GM12801 (cell line): ENCODE measurements around the gene SLC38A10.

Experiments
- TF ChIP-seq, protein P1 (sequence below): IDR thresholded peaks from one replicate; pipeline ENCODE4 v1.5.1; 2011; ENCODE audit warnings: control low read depth; ENCODE audit not compliant: insufficient read length; ENCODE audit errors: extremely low read depth

Gene SLC38A10

DNA sequence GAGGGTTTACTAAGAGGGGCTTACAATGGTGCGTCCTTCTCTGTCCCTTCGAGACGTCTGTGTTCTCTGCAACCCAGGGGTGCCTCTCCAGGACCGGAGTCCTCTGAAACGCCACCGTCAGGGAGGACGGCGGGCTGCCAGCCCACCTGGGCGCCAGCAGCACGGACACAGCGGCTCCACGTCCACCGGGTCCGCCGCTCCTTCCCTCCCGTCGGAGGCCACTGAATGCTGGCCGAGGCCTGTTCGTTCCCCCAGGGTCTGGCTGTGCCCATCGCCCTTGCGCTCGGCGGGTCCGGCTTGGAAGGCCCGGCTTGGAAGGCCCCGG, 56.7 kb downstream of the SLC38A10 start:
- TF ChIP-seq, protein P1, sequence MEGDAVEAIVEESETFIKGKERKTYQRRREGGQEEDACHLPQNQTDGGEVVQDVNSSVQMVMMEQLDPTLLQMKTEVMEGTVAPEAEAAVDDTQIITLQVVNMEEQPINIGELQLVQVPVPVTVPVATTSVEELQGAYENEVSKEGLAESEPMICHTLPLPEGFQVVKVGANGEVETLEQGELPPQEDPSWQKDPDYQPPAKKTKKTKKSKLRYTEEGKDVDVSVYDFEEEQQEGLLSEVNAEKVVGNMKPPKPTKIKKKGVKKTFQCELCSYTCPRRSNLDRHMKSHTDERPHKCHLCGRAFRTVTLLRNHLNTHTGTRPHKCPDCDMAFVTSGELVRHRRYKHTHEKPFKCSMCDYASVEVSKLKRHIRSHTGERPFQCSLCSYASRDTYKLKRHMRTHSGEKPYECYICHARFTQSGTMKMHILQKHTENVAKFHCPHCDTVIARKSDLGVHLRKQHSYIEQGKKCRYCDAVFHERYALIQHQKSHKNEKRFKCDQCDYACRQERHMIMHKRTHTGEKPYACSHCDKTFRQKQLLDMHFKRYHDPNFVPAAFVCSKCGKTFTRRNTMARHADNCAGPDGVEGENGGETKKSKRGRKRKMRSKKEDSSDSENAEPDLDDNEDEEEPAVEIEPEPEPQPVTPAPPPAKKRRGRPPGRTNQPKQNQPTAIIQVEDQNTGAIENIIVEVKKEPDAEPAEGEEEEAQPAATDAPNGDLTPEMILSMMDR, result no peak

DNA sequence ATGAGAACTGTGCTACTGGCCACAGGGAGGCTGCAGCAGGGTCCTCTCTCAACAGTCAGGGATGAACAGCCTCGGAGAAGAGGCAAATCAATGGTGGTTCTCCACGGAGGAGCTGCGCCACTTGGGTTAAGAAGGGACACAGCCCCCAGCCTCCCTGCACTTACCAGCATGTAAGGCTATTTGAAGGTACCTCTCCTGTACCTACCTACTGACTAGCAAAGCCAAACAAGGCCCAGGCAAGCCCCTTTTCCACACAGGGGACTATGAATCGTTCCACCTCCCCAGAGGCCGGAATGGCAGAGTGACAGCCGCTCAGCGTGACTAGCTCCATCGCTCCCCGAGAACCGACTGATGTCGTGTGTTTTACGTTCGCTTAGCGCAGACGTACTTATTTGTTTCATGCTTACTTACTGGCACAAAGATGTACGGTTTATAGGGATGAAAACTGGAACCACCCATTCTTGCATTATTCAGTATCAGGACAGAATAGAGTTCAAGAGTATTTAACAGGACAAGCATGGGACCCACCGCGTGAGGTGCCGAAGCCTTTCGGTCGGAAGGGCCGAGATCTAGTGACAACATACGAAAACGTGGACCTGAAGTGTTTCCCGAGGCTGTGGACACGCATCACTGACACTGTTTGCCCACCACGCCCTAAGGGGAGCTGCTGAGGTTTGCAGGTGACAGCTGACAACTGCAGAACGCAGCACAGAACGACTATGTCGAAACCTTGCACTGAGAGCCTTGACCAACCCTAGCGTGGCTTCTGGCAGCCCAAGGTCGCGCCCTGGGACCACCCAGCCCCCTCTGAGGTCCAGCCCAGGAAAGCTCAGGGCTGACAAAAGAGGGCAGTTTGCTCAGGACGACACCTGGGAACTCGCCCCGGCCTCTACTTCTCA, 57.3 kb downstream of the SLC38A10 start:
- TF ChIP-seq, protein P1, result no peak

DNA sequence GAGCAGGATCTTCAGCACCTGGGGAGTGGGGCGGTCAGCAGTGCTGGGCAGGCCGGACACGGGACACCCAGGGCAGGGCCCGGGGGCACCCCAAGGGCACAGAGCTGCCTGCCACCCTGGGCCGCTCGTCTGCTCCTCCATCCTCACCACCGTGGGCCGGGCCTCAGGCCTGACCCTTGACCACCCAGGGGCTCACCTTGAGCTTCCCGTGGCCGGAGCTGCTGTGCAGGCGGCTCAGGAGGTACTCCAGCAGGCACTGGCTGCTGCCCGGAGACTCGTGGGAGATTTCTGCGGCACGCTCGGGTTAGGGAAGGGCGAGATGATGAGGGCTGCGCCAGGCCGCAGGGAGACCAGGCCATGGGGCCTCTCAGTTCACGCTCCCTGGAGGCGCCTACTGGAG, 58.3 kb downstream of the SLC38A10 start:
- TF ChIP-seq, protein P1, result no peak

DNA sequence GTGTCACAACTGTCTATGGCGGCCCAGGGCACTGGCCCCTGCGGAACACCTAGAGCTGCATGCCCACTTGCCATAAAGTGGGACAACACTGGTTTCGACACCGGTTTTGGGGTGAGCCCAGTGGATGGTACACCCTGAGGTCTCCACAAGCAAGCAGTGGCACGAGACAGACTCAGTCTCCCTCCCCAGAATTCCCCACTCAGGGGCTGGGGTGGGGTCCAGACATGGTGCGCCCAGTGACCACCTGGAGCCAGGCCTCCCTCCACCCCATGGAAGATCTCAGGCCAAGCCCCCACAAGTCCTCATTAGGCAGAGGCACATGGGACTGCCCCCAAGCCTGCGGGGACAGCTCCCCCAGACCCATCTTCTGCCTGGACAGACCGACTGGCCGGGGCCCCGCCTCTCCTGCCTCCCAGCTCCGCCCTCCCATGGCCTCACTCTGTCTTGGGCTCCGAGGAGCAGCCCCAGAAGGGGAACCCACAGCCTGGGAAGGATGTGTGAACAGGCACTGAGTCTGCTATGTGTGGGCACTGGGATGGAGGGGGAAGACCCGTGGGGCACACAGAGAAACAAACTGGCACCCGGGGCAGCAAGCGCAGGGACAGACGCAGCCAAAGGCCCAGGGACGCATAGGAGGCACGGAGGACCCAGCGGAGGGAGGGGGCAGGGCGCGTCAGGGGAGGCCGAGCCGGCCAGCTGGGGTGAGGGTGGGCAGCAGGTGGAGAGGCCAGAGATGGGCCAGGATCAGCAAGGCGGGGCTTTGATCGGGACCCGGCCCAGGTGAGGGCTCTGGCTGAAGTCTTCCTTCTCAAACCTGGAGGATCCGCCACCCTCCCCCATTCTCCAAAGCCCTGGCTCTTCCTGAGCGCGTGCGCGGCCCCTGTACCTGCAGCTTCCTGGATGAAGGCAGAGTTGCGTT, 59.0 kb downstream of the SLC38A10 start:
- TF ChIP-seq, protein P1, result no peak

DNA sequence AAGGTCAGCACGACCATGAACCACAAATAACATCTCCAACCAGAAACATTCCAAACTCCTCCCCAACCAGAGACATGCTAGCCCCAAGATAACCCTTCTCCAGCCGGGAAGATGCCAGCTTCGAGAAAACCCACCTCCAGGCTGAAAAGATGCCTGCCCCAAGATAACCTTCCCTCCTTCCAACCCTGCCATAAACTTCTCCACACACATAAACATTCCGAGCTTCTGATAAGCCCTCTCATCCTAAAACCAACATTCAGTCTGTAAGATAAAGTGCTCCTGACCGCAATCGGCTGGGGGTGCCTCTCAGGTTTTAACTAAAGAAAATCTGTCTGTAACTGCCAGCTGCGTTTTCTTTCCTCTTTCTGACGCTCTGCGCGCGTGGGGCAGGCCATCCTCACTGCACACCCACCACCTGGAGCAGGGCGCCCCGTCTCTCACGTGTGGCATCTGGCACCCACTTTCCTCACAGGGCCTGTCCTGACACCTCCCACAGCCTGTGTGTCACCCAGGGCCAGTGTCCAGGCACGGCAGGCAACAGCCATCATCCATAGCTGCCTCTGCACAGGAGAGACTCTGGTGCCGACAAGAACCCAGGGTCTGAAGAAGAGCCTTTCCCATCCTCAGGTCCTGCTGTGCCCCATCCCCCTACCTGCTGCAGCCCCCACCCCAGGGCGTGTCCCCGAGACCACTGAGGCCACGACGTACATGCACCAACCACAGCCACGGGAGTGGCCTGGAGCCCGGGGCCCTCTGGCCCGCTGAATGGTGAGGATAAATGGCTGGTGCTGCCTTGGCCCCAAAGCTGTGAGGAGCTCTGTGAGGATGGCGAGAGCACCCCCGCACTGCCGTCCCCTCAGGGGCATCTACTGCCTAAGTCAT, 59.9 kb downstream of the SLC38A10 start:
- TF ChIP-seq, protein P1, result no peak

DNA sequence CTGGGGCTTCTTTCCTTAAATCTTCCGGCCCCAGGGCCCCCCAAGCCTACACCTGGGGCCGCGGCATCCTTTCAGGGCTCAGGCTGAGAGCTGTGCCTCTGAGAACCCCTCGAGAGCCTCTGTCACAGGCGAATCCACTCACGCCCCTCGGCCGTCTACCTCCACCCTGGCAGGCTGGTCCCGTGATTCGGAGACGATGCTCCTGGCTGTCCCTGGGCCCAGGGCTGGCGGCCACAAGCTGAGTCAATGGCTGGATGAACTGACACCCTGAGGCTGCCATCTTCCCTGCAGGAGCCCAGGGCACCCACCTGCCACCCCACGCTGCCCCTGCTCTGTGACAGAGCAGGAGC, 60.6 kb downstream of the SLC38A10 start:
- TF ChIP-seq, protein P1, result no peak
